NCI-H2107 treated with DMSO at 0.1 percent for 48 hours (cell line): ENCODE measurements around the gene ZNF431.
"Not testable (repeated sequence)": the region's sequence is repeated elsewhere in the genome, so short reads cannot be mapped to it uniquely, and the experiment has no call there.

Experiments used
- DNase-seq: peaks from one replicate; lab custom pipeline; 2025; ENCODE audit not compliant: unreplicated experiment; lab: John Stamatoyannopoulos, UW

ZNF431 gene

GRCh38 chr19:21141787-21142464 lies at the start of gene ZNF431:
Gene ZNF431, plus strand, starts transcription at chr19:21142040. Its CDS starts 144 bp downstream, at chr19:21142184.
- peak; percentile 77 for DNase-seq

GRCh38 chr19:21092109-21092508 lies 49.7 kb upstream of the ZNF431 start:
- no peak for DNase-seq

- DNase-seq, result no peak
Observed at GRCh38 chr19:21094347-21095025, 47.4 kb upstream of the ZNF431 start.

GRCh38 chr19:21098291-21098690 lies 43.5 kb upstream of the ZNF431 start:
- DNase-seq, result no peak

- no peak for DNase-seq
Observed at GRCh38 chr19:21101521-21102242, 40.2 kb upstream of the ZNF431 start.

GRCh38 chr19:21109116-21109515 lies 32.7 kb upstream of the ZNF431 start:
- no peak for DNase-seq

- DNase-seq, result no peak
Observed at GRCh38 chr19:21110183-21110582, 31.7 kb upstream of the ZNF431 start.

GRCh38 chr19:21115430-21115829 lies 26.4 kb upstream of the ZNF431 start:
- DNase-seq, result no peak

- no peak for DNase-seq
Observed at GRCh38 chr19:21117041-21117907, 24.6 kb upstream of the ZNF431 start.

GRCh38 chr19:21126078-21126477 lies 15.8 kb upstream of the ZNF431 start:
- no peak for DNase-seq

GRCh38 chr19:21127001-21127400 lies 14.8 kb upstream of the ZNF431 start:
- DNase-seq, result no peak

- DNase-seq, result no peak
Observed at GRCh38 chr19:21127898-21128297, 13.9 kb upstream of the ZNF431 start.

GRCh38 chr19:21128901-21129698 lies 12.7 kb upstream of the ZNF431 start:
- no peak for DNase-seq

- no peak for DNase-seq
Observed at GRCh38 chr19:21130097-21130775, 11.6 kb upstream of the ZNF431 start.

GRCh38 chr19:21133633-21134032 lies 8.2 kb upstream of the ZNF431 start:
- DNase-seq, result no peak

- DNase-seq, result no peak
Observed at GRCh38 chr19:21134934-21135366, 6.9 kb upstream of the ZNF431 start.

- no peak for DNase-seq
Observed at GRCh38 chr19:21135433-21135832, 6.4 kb upstream of the ZNF431 start.

- no peak for DNase-seq
Observed at GRCh38 chr19:21138130-21138529, 3.7 kb upstream of the ZNF431 start.

- not testable (repeated sequence) for DNase-seq
Observed at GRCh38 chr19:21141006-21141405, 834 bp upstream of the ZNF431 start.

GRCh38 chr19:21143428-21143827 lies 1.6 kb downstream of the ZNF431 start:
- DNase-seq, result no peak
